MM.1S (cell line): ENCODE data around the gene CCSAP.

Source experiments
- EZH2 ChIP-seq: fragments of 300-600 bp; sonication (generic); optimal IDR thresholded peaks from 2 replicates; pipeline ENCODE3; 2017; ENCODE audit warnings: low read depth, mild to moderate bottlenecking, antibody characterized with exemption, low read length, mixed read lengths
- TF ChIP-seq, protein P1 (sequence below): fragments of 300-600 bp; sonication (generic); IDR thresholded peaks from 2 replicates; pipeline ENCODE4 v1.5.1; 2016; ENCODE audit warnings: antibody characterized with exemption, low read length, mixed read lengths

DNA sequence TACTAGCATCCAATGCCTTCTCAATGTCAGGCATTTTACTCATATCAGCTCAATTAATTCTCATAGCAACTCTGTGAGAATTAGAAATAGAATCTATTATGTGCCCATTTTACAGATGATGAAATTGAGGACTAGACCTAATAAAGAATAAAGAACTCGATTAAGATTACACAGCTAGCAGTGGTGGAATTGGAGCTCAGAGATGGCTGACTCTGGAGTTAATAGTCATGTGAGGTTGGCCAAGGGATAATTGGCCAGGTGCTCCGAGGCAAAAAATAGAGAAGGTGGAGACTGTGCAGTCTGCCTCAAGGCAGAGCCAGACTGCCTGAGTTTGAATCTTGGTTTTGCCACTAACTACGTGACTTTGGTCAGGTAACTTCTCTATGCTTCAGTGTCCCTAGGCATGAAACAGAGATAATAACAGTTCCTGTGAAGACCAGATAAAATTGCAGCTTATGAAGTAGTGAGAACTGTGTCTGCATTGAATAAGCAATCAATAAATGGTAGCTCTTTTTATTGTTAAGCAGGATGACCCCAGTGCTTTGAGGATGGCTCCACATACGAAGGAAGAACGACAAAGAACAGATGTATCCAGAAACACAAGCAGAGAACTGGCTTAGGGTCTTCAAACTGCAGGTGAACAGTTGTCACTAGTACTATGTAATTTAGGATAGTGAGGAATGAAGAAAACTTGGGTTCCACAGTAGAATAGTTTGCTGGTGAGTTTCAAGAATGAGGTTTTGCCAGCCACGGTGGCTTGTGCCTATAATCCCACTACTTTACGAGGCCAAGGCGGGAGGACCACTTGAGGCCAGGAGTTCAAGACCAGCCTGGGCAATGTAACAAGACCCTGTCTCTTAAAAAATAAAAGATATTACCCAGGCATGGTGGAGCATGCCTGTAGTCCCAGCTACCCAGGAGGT is 6.9 kb upstream of the CCSAP start:
- TF ChIP-seq, protein P1, sequence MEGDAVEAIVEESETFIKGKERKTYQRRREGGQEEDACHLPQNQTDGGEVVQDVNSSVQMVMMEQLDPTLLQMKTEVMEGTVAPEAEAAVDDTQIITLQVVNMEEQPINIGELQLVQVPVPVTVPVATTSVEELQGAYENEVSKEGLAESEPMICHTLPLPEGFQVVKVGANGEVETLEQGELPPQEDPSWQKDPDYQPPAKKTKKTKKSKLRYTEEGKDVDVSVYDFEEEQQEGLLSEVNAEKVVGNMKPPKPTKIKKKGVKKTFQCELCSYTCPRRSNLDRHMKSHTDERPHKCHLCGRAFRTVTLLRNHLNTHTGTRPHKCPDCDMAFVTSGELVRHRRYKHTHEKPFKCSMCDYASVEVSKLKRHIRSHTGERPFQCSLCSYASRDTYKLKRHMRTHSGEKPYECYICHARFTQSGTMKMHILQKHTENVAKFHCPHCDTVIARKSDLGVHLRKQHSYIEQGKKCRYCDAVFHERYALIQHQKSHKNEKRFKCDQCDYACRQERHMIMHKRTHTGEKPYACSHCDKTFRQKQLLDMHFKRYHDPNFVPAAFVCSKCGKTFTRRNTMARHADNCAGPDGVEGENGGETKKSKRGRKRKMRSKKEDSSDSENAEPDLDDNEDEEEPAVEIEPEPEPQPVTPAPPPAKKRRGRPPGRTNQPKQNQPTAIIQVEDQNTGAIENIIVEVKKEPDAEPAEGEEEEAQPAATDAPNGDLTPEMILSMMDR: no peak
- TF ChIP-seq EZH2: no peak
